HG03135 (cell line): ENCODE data around the gene NFIA.

Experiments used
- ATAC-seq: cut with Tn5 transposase; IDR thresholded peaks from one replicate; pipeline ENCODE4 v1.9.1; 2021; ENCODE audit warnings: mild to moderate bottlenecking, moderate library complexity; ENCODE audit not compliant: unreplicated experiment

The NFIA gene

GRCh38 chr1:61237659-61238358 lies 155.4 kb downstream of the NFIA start:
- ATAC-seq, result no peak

- no peak for ATAC-seq
Measured at GRCh38 chr1:61238359-61238665, 156.0 kb downstream of the NFIA start.

- no peak for ATAC-seq
Measured at GRCh38 chr1:61240878-61241277, 158.5 kb downstream of the NFIA start.

- no peak for ATAC-seq
Measured at GRCh38 chr1:61241411-61241838, 159.1 kb downstream of the NFIA start.

- no peak for ATAC-seq
Measured at GRCh38 chr1:61241973-61242381, 159.6 kb downstream of the NFIA start.

- ATAC-seq, result no peak
Measured at GRCh38 chr1:61244114-61244513, 161.8 kb downstream of the NFIA start.

- ATAC-seq, result no peak
Measured at GRCh38 chr1:61245696-61246400, 163.5 kb downstream of the NFIA start.

GRCh38 chr1:61247051-61247825 lies 164.9 kb downstream of the NFIA start:
- no peak for ATAC-seq

GRCh38 chr1:61247881-61248752 lies 165.8 kb downstream of the NFIA start:
- ATAC-seq, result no peak

GRCh38 chr1:61250933-61251332 lies 168.6 kb downstream of the NFIA start:
- ATAC-seq, result no peak

GRCh38 chr1:61253059-61253735 lies 170.8 kb downstream of the NFIA start:
- ATAC-seq, result no peak

GRCh38 chr1:61253912-61254633 lies 171.7 kb downstream of the NFIA start:
- ATAC-seq, result no peak

GRCh38 chr1:61254634-61255357 lies 172.4 kb downstream of the NFIA start:
- ATAC-seq, result no peak

- no peak for ATAC-seq
Measured at GRCh38 chr1:61255358-61255703, 173.0 kb downstream of the NFIA start.

GRCh38 chr1:61259379-61260148 lies 177.2 kb downstream of the NFIA start:
- no peak for ATAC-seq

GRCh38 chr1:61260171-61260570 lies 177.8 kb downstream of the NFIA start:
- no peak for ATAC-seq

- no peak for ATAC-seq
Measured at GRCh38 chr1:61261595-61261994, 179.2 kb downstream of the NFIA start.
